NCI-H2196 treated with DMSO at 0.1 percent for 48 hours (cell line): ENCODE data around the gene RAD51.

Source experiments
- DNase-seq: peaks from one replicate; lab custom pipeline; 2025; ENCODE audit not compliant: unreplicated experiment; lab: John Stamatoyannopoulos, UW

The RAD51 gene

GRCh38 chr15:40721701-40722100, 26.7 kb downstream of the RAD51 start:
- no peak for DNase-seq

- no peak for DNase-seq
Observed at GRCh38 chr15:40722354-40722753, 27.4 kb downstream of the RAD51 start.

GRCh38 chr15:40722934-40723333, 28.0 kb downstream of the RAD51 start:
- no peak for DNase-seq

DNA sequence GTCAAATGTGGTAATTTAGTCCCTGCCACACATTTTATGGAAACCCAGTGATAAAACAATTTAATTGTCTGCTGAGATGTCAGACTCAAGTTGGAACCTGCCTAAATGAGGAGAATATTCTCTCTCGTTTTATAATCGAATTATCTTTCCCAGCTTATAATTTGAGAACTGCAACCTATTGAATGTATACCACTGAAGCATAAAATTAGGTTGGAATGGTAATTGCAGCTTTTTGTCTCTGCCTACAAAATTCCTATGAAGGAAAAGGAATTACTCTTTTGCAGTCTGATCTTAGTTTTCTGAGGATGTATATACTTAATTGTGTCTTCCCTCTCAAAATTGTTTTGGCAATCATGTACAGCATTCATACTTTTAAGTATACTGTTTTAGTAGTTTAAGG, 28.9 kb downstream of the RAD51 start:
- DNase-seq: no peak

- no peak for DNase-seq
Observed at GRCh38 chr15:40731034-40731433, 36.1 kb downstream of the RAD51 start.

- DNase-seq: no peak
Observed at GRCh38 chr15:40736575-40736974, 41.6 kb downstream of the RAD51 start.

- no peak for DNase-seq
Observed at GRCh38 chr15:40737048-40737447, 42.1 kb downstream of the RAD51 start.

GRCh38 chr15:40739047-40739446, 44.1 kb downstream of the RAD51 start:
- DNase-seq: no peak

DNA sequence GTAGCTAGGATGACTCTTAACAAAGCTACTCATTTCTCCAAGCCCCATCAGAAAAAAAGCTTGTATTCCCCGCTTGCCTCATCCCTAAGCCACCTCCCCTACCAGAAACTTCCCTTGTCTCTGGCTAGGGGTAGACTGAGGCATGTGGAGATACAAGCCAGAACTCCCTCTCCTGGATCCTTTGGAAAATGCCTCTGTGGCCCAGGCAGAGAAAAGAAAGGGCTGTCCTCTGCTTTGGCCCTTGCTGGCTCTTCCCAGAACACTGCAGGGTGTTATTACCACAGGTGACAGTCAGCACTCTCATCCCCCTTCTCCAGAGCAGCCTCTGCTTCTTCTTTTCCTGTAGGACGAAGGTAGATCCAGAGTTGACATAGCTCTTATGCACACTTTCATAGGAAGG, 44.9 kb downstream of the RAD51 start:
- no peak for DNase-seq

DNA sequence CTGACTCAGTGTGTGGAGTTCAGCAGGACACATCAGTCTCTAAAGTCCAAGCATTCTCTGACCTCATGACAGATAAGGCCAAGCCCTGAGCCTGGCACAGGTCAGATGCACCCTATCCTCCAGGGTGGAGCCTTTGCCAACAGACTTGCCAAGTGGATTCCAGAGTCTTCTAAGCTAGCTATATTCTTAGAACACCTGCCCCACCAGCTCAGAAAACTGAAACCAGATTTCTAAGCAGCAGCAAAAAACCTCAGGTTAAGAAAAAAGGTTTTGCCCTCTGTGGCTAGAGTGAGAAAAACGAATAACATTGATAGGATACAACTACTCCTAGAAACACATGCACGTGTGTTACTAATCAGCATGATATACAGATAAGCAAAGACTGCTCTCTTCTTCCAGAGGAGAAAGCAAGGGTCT, 48.5 kb downstream of the RAD51 start:
- DNase-seq: no peak

- DNase-seq: no peak
Observed at GRCh38 chr15:40743921-40744814, 49.2 kb downstream of the RAD51 start.

GRCh38 chr15:40744815-40745152, 49.8 kb downstream of the RAD51 start:
- DNase-seq: no peak

DNA sequence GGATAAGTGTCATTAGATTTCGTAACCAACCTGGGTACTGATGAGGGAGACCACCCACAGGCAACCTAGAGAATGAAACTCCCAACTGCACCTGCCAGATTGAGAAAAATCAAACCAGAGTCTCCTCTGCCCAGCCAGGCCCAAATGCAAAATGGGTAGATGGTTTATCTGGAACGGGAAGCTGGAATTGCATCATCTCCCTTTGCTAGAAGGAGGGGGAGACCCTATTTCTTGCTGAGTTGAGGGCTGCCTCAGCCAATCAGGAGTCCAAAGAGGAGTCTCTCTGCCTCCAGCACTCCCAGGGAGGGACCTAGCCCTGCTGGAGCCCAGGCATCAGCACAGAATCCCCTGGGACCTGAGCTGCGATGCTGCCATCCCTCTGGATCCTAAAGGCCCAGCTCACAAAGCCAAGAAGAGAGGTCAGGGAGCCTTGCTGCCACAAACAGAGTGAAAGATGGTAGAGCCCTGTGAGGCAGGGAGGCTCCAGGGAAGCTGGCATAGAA, 52.0 kb downstream of the RAD51 start:
- no peak for DNase-seq

- DNase-seq: no peak
Observed at GRCh38 chr15:40747685-40748631, 53.0 kb downstream of the RAD51 start.

- DNase-seq: no peak
Observed at GRCh38 chr15:40749151-40749630, 54.2 kb downstream of the RAD51 start.

DNA sequence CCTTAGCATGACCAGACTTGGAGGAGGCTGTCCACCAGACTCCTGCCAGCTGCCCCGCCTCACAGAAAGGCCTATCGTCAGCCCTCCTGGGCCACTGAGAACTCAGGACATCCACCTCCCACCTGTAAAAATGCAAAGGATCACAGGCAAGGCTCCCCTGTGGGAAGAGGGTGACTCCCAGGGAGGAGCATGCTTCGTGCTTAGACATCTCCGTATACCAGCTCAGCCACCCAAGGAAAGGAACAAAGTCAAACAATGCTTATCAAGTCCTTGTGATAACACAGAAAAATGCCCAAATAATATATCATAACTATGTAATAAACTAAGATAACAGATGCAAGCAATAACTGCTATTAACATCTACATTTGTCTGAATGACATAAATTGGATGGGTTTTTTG, 55.9 kb downstream of the RAD51 start:
- no peak for DNase-seq

DNA sequence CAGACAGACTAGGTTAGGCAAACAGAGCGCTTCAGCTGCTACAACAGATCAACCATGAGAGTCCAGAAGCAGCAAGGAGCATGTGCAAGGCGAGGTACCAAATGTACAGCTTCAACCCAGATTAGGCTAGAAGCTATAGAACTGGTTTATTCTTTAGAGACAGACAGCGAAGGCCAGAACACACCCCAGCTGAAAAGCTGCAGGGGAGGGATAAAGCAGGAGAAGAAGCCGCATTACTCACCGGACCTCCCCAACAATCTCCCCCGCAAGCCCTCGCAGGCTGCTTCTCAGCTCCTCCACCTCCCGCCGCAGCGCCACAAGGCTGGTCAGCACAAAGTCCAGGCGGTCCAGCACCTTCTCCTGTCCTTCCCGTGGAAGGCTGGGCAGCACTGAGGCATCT, 56.8 kb downstream of the RAD51 start:
- DNase-seq: no peak

DNA sequence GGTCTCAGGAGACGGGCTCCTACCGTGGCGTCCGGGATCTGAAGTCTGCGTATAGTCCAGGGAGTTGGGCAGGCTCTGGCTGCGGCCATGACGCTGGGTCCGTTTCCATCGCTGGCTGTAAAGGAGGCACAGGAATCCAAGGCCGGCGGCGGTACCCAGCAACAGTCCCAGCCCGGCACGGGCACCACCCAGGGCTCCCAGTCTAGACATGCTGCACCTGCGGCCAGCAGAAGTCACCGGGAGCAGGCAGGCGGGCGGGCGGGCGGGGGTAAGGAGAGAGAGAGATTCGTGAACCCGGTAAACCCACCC, 59.6 kb downstream of the RAD51 start:
- no peak for DNase-seq

- DNase-seq: peak; percentile 70
Observed at GRCh38 chr15:40754883-40755811, 60.2 kb downstream of the RAD51 start, which contains the start of gene RMDN3. Gene RMDN3, minus strand, starts transcription at chr15:40755254. Its CDS starts 471 bp downstream, at chr15:40754783.

- no peak for DNase-seq
Observed at GRCh38 chr15:40755812-40756208, 60.8 kb downstream of the RAD51 start.

DNA sequence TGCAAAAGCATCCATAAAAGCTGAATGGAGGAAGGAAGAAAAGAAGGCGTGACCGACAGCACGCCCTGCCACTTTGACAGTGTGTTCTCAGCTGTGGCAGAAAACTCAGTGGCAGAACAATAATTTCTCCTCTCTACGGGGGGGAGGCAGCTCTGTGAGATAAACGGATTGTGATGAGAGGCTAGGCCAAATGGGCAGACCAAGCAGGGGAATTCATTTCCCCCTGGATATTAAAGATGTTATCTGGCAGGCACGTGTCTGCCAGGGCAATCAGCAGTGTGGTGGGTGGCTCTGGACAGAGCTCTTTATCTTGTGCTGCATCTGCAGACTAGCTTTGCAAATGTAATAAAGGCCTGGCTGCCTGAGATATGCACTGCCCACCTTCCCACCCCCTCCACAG, 62.0 kb downstream of the RAD51 start:
- no peak for DNase-seq
